GM23248 (cell line): ENCODE results near the gene POLR1A.

Experiments used
- EZH2 ChIP-seq: fragments of 200-600 bp; sonication (generic); IDR thresholded peaks from 2 replicates; pipeline ENCODE4 v1.6.1; 2018; ENCODE audit warnings: antibody characterized with exemption, mild to moderate bottlenecking; ENCODE audit not compliant: insufficient read depth, poor library complexity, severe bottlenecking
- EZH2phosphoT487 ChIP-seq: fragments of 200-600 bp; sonication (generic); IDR thresholded peaks from 2 replicates; pipeline ENCODE4 v1.6.1; 2018; ENCODE audit warnings: antibody characterized with exemption, moderate library complexity, mild to moderate bottlenecking, low read depth; ENCODE audit not compliant: insufficient read depth

- TF ChIP-seq EZH2: no peak
- no peak for TF ChIP-seq EZH2phosphoT487
These were observed 56.2 kb downstream of the POLR1A start for GRCh38 chr2:86049529-86049928.
